Fibroblast of lung (primary cell): ENCODE measurements around the gene SH3RF1. TPM values are rescaled to one million over a fixed set of nuclear protein-coding genes. Genes with fewer than 3 reads are reported as not detected.

Experiments used
- DNase-seq, 2 donors: peaks; one replicate each; pipeline versions ENCODE4 v3.0.0 to v3.0.0-alpha.2; 2010; ENCODE audit warnings: low read depth in 2 of 2
- H2AFZ ChIP-seq: 2 replicates; pipeline ENCODE4 v1.5.1; 2012; ENCODE audit warnings: low read length, control low read depth, inconsistent platforms
- H3K27ac ChIP-seq: 2 replicates; pipeline ENCODE4 v1.5.1; 2011; ENCODE audit warnings: low read length, control low read depth; ENCODE audit not compliant: insufficient read depth
- H3K27me3 ChIP-seq: 2 replicates; pipeline ENCODE4 v1.5.1; 2011; ENCODE audit warnings: mild to moderate bottlenecking, low read length; ENCODE audit not compliant: control insufficient read depth, insufficient read depth
- H3K36me3 ChIP-seq: 2 replicates; pipeline ENCODE4 v1.5.1; 2011; ENCODE audit warnings: low read length; ENCODE audit not compliant: control insufficient read depth, insufficient read depth
- H3K4me1 ChIP-seq: 2 replicates; pipeline ENCODE4 v1.5.1; 2011; ENCODE audit warnings: low read length; ENCODE audit not compliant: control insufficient read depth, insufficient read depth; ENCODE audit errors: extremely low read depth
- H3K4me2 ChIP-seq: 2 replicates; pipeline ENCODE4 v1.5.1; 2011; ENCODE audit warnings: low read length, control low read depth; ENCODE audit not compliant: insufficient read depth; ENCODE audit errors: extremely low read depth
- H3K4me3 ChIP-seq, 4 experiments: fragments of 200-600 bp in 1 of 4; sonication (generic) in 1 of 4; replicated peaks in 1 of 4; 2 replicates each; pipeline ENCODE4 v1.5.1; 2011 to 2016; ENCODE audit warnings: low read length in 4 of 4, low read depth in 3 of 4, mild to moderate bottlenecking in 3 of 4, control low read depth in 2 of 4, inconsistent platforms in 1 of 4, mixed read lengths in 1 of 4; ENCODE audit not compliant: insufficient read depth in 1 of 4; ENCODE audit errors: control extremely low read depth in 1 of 4
- H3K79me2 ChIP-seq: 2 replicates; pipeline ENCODE4 v1.5.1; 2012; ENCODE audit warnings: mild to moderate bottlenecking, low read length, inconsistent platforms; ENCODE audit not compliant: control insufficient read depth, insufficient read depth
- H3K9ac ChIP-seq: 2 replicates; pipeline ENCODE4 v1.5.1; 2011; ENCODE audit warnings: mild to moderate bottlenecking, low read length, control low read depth; ENCODE audit not compliant: insufficient read depth
- H3K9me3 ChIP-seq: 2 replicates; pipeline ENCODE4 v1.5.1; 2012; ENCODE audit warnings: low read depth, low read length; ENCODE audit not compliant: control insufficient read depth, insufficient read depth
- H4K20me1 ChIP-seq: 2 replicates; pipeline ENCODE4 v1.5.1; 2011; ENCODE audit warnings: low read length; ENCODE audit not compliant: control insufficient read depth, insufficient read depth; ENCODE audit errors: extremely low read depth
- EZH2 ChIP-seq: IDR thresholded peaks from 2 replicates; pipeline ENCODE4 v1.5.1; 2012; ENCODE audit warnings: low read length, control low read depth, mild to moderate bottlenecking; ENCODE audit errors: missing control alignments
- polyA plus RNA-seq, 2 donors: library from polyadenylated mRNA; depleted of rRNA in 1 of 2; stranded (reverse) in 1 of 2; unstranded in 1 of 2; fragments of >200 nt; gene quantifications; 2 replicates each; pipeline ENCODE4 v1.2.1, GENCODE V29; 2011 to 2012; ENCODE audit warnings: missing spikeins in 1 of 2
- total RNA-seq: library from RNA; depleted of rRNA; stranded (reverse); fragments of >200 nt; gene quantifications from 2 replicates; pipeline ENCODE4 v1.2.1, GENCODE V29; 2014
- TF ChIP-seq, protein P1 (sequence below), 2 donors: IDR thresholded peaks in 1 of 2; conservative IDR thresholded peaks in 1 of 2; 1 replicate in 1 of 2; 2 replicates in 1 of 2; pipeline ENCODE4 v1.5.1; 2011 to 2012; ENCODE audit warnings: low read length in 2 of 2, control low read depth in 1 of 2, inconsistent platforms in 1 of 2, low read depth in 1 of 2, mild to moderate bottlenecking in 1 of 2

SH3RF1 gene
- total and polyA plus RNA-seq, 2 donors (not counting 1 experiment from before 2014, with no cell fraction given) = 13.0 to 18.8 TPM

- DNase-seq = no peak
- no peaks in the 10 kb centered on the region for H3K36me3 ChIP-seq
- peak overlapping the region; percentile 11 for H3K27ac ChIP-seq
- H3K27me3 ChIP-seq = no peaks in the 10 kb centered on the region
- peaks cover 51% of the 10 kb centered on the region for H3K79me2 ChIP-seq
- no peaks in the 10 kb centered on the region for H4K20me1 ChIP-seq
- peak overlapping the region; percentile 63 for H3K4me2 ChIP-seq
- H3K9me3 ChIP-seq = no peaks in the 10 kb centered on the region
- peak overlapping the region in 2 of 4 experiments; percentile 14 to 32 for H3K4me3 ChIP-seq
- no peak overlapping the region for H3K9ac ChIP-seq
- no peak overlapping the region for H2AFZ ChIP-seq
- TF ChIP-seq, protein P1, sequence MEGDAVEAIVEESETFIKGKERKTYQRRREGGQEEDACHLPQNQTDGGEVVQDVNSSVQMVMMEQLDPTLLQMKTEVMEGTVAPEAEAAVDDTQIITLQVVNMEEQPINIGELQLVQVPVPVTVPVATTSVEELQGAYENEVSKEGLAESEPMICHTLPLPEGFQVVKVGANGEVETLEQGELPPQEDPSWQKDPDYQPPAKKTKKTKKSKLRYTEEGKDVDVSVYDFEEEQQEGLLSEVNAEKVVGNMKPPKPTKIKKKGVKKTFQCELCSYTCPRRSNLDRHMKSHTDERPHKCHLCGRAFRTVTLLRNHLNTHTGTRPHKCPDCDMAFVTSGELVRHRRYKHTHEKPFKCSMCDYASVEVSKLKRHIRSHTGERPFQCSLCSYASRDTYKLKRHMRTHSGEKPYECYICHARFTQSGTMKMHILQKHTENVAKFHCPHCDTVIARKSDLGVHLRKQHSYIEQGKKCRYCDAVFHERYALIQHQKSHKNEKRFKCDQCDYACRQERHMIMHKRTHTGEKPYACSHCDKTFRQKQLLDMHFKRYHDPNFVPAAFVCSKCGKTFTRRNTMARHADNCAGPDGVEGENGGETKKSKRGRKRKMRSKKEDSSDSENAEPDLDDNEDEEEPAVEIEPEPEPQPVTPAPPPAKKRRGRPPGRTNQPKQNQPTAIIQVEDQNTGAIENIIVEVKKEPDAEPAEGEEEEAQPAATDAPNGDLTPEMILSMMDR (conservative IDR thresholded peaks at IDR 0.05 in 1 of 2, IDR thresholded peaks at IDR 0.05 in 1 of 2; ENCODE audit: low read depth in 1 of 2, low read length in 2 of 2) = no peak
- no peak for TF ChIP-seq EZH2
- peaks cover 19% of the 10 kb centered on the region for H3K4me1 ChIP-seq
Measured at GRCh38 chr4:169220447-169220846, 50.3 kb downstream of the SH3RF1 start.

- H3K79me2 ChIP-seq = peaks cover 49% of the 10 kb centered on the region
- H4K20me1 ChIP-seq = no peaks in the 10 kb centered on the region
- H3K36me3 ChIP-seq = no peaks in the 10 kb centered on the region
- DNase-seq = no peak
- TF ChIP-seq, protein P1 (conservative IDR thresholded peaks at IDR 0.05 in 1 of 2, IDR thresholded peaks at IDR 0.05 in 1 of 2; ENCODE audit: low read depth in 1 of 2, low read length in 2 of 2) = no peak
- no peak for TF ChIP-seq EZH2
- H3K4me3 ChIP-seq = no peak overlapping the region
- peaks cover 11% of the 10 kb centered on the region for H3K4me1 ChIP-seq
- no peak overlapping the region for H3K9ac ChIP-seq
- H3K4me2 ChIP-seq = no peak overlapping the region
- no peaks in the 10 kb centered on the region for H3K27me3 ChIP-seq
- H3K27ac ChIP-seq = no peak overlapping the region
- H3K9me3 ChIP-seq = no peaks in the 10 kb centered on the region
- H2AFZ ChIP-seq = no peak overlapping the region
Measured at GRCh38 chr4:169219440-169219839, 51.3 kb downstream of the SH3RF1 start.

DNA sequence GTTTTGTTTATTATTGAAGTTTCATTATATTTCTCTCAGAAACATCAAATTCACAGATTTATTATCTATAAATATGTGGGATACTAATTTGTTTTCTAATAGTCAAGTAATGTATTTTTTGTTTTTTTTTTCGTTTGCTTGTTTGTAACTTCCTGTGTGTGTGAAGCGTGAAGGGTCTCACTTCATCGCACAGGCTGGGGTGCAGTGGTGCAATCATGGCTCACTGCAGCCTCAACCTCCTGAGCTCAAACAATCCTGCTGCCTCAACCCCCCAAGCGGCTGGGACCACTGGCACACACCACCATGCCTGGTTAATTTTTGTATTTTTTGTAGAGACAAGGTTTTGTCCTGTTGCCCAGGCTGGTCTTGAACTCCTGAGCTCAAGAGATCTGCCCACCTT lies 55.1 kb downstream of the SH3RF1 start:
- H4K20me1 ChIP-seq = no peaks in the 10 kb centered on the region

More for the DNA sequence above, 55.1 kb downstream of the SH3RF1 start:
- H2AFZ ChIP-seq = no peak overlapping the region
- peaks cover 3% of the 10 kb centered on the region for H3K36me3 ChIP-seq
- H3K4me2 ChIP-seq = no peak overlapping the region
- no peak for DNase-seq
- no peak overlapping the region for H3K9ac ChIP-seq
- H3K79me2 ChIP-seq = peaks cover 39% of the 10 kb centered on the region
- no peak overlapping the region for H3K27ac ChIP-seq
- no peaks in the 10 kb centered on the region for H3K27me3 ChIP-seq
- no peak for TF ChIP-seq EZH2
- TF ChIP-seq, protein P1 (conservative IDR thresholded peaks at IDR 0.05 in 1 of 2, IDR thresholded peaks at IDR 0.05 in 1 of 2; ENCODE audit: low read depth in 1 of 2, low read length in 2 of 2) = no peak
- H3K4me1 ChIP-seq = peaks cover 11% of the 10 kb centered on the region
- no peaks in the 10 kb centered on the region for H3K9me3 ChIP-seq
- H3K4me3 ChIP-seq = no peak overlapping the region
